GM21529 (cell line): Measurements from ENCODE around the gene ARHGAP11B.
"Not testable (repeated sequence)": the region's sequence is repeated elsewhere in the genome, so short reads cannot be mapped to it uniquely, and the experiment has no call there.

ENCODE experiments used
- ATAC-seq: cut with Tn5 transposase; IDR thresholded peaks from one replicate; pipeline ENCODE4 v1.9.1; 2021; ENCODE audit not compliant: unreplicated experiment

Gene ARHGAP11B

GRCh38 chr15:30625436-30626193 is at the start of gene ARHGAP11B:
Gene ARHGAP11B (plus strand): TSS chr15:30626128.
- peak; percentile 90 for ATAC-seq

GRCh38 chr15:30579394-30579970 is 46.4 kb upstream of the ARHGAP11B start:
- not testable (repeated sequence) for ATAC-seq

GRCh38 chr15:30580716-30581115 is 45.2 kb upstream of the ARHGAP11B start:
- not testable (repeated sequence) for ATAC-seq

GRCh38 chr15:30598953-30599352 is 27.0 kb upstream of the ARHGAP11B start:
- ATAC-seq = not testable (repeated sequence)

GRCh38 chr15:30603796-30604195 is 22.1 kb upstream of the ARHGAP11B start, which contains the start of gene GOLGA8H:
Gene GOLGA8H (plus strand): TSS chr15:30604028. CDS start chr15:30604126, 98 bp downstream.
- not testable (repeated sequence) for ATAC-seq

- ATAC-seq = not testable (repeated sequence)
These were observed 13.7 kb upstream of the ARHGAP11B start for GRCh38 chr15:30612271-30612670.

GRCh38 chr15:30621342-30621741 is 4.6 kb upstream of the ARHGAP11B start:
- ATAC-seq = not testable (repeated sequence)

GRCh38 chr15:30626194-30626565 is 252 bp downstream of the ARHGAP11B start:
- ATAC-seq = not testable (repeated sequence)

- peak; percentile 4 for ATAC-seq
These were observed 704 bp downstream of the ARHGAP11B start for GRCh38 chr15:30626632-30627031.

- peak; percentile 99 for ATAC-seq
These were observed 24.3 kb downstream of the ARHGAP11B start for GRCh38 chr15:30650012-30650929.

GRCh38 chr15:30661154-30661553 is 35.2 kb downstream of the ARHGAP11B start:
- not testable (repeated sequence) for ATAC-seq

- ATAC-seq = not testable (repeated sequence)
These were observed 43.7 kb downstream of the ARHGAP11B start for GRCh38 chr15:30669621-30670020.

GRCh38 chr15:30670056-30670455 is 44.1 kb downstream of the ARHGAP11B start:
- no peak for ATAC-seq

GRCh38 chr15:30671309-30671708 is 45.4 kb downstream of the ARHGAP11B start:
- no peak for ATAC-seq

- ATAC-seq = no peak
These were observed 49.2 kb downstream of the ARHGAP11B start for GRCh38 chr15:30675126-30675525.

- ATAC-seq = not testable (repeated sequence)
These were observed 50.0 kb downstream of the ARHGAP11B start for GRCh38 chr15:30675891-30676290.

GRCh38 chr15:30680997-30681396 is 55.1 kb downstream of the ARHGAP11B start:
- not testable (repeated sequence) for ATAC-seq

GRCh38 chr15:30685709-30686285 is 59.9 kb downstream of the ARHGAP11B start:
- not testable (repeated sequence) for ATAC-seq

- ATAC-seq = not testable (repeated sequence)
These were observed 60.7 kb downstream of the ARHGAP11B start for GRCh38 chr15:30686651-30687050.
